ENCODE measurements around the gene DHRS1. TPM values are rescaled to one million over a fixed set of nuclear protein-coding genes. Genes with fewer than 3 reads are reported as not detected.
"Not testable (repeated sequence)": the region's sequence is repeated elsewhere in the genome, so short reads cannot be mapped to it uniquely, and the experiment has no call there.

Gene DHRS1
- total RNA-seq, 1 donor from 2014 or later: 84.2 TPM

DNA sequence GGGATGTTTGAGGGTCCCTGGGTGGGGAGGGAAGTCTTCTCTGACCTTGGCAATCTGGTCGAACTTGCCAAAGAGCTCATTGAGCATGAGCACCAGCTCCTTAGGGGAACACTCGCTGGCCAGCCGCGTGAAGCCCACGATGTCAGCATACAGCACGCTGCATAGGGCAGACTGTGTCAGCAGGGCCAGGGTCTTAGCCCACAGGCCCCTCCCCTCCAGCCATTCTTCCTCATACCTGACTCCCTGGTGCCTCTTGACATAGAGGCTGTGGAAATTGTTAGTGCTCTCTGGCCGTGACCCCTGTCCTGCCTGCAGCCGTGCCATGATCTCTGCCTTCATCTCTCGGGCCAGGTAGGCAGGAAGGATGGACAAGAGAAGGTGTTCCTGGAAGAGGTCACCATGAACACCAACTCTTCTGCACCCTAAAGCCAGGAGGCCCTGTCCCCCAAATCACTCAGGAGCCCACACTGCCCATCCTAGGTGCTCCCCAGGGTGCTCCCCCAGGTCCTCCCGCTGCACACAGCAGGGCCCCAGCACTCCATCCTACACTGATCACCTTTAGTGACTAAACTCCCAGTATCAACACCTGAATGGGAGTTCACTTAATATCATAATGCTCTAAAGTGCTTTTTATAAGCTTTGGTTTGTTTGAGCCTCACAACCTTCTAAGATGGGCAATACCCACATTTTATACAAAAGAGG, 31.5 kb upstream of the DHRS1 start:
- TF ChIP-seq POLR2AphosphoS5 (IDR thresholded peaks at IDR 0.05; ENCODE audit: insufficient read depth in 1 of 2, low read depth in 1 of 2) (no peak), POLR2A (IDR thresholded peaks at IDR 0.05) (no peak), CTCF (IDR thresholded peaks at IDR 0.05) (no peak)
- no peak for DNase-seq (ENCODE audit: extremely low spot score in 2 of 2)
- Histone ChIP-seq H3K4me1 (peaks cover 43% of the 10 kb centered on the region), H3K4me3 (no peak overlapping the region), H3K36me3 (no peaks in the 10 kb centered on the region), H3K27me3 (no peaks in the 10 kb centered on the region), H3K27ac (no peak overlapping the region), H3K9me3 (no peaks in the 10 kb centered on the region)
- intact Hi-C loops (cut with DNase I): no loop called here

- TF ChIP-seq CTCF (IDR thresholded peaks at IDR 0.05) (no peak), POLR2AphosphoS5 (IDR thresholded peaks at IDR 0.05; ENCODE audit: insufficient read depth in 1 of 2, low read depth in 1 of 2) (peak in 1 of 2 donors; percentile 40)
- Histone ChIP-seq H3K4me1 (peaks cover 33% of the 10 kb centered on the region), H3K27me3 (no peaks in the 10 kb centered on the region), H3K36me3 (no peaks in the 10 kb centered on the region), H3K9me3 (no peaks in the 10 kb centered on the region), H3K4me3 (no peak overlapping the region), H3K27ac (no peak overlapping the region)
- intact Hi-C loops (cut with DNase I): no loop called here
- no peak for DNase-seq (ENCODE audit: extremely low spot score in 2 of 2)
Measured at GRCh38 chr14:24329736-24330135, 30.2 kb upstream of the DHRS1 start.

GRCh38 chr14:24329073-24329663, 29.6 kb upstream of the DHRS1 start:
- Histone ChIP-seq H3K9me3 (no peaks in the 10 kb centered on the region), H3K27ac (peak overlapping the region; percentile 2), H3K4me1 (peaks cover 27% of the 10 kb centered on the region), H3K36me3 (no peaks in the 10 kb centered on the region), H3K27me3 (no peaks in the 10 kb centered on the region), H3K4me3 (no peak overlapping the region)
- no peak for DNase-seq (ENCODE audit: extremely low spot score in 2 of 2)
- no peak for TF ChIP-seq CTCF (IDR thresholded peaks at IDR 0.05)
- TF ChIP-seq POLR2AphosphoS5 (IDR thresholded peaks at IDR 0.05; ENCODE audit: insufficient read depth in 1 of 2, low read depth in 1 of 2): no peak
- no peak for TF ChIP-seq POLR2A (IDR thresholded peaks at IDR 0.05)
- intact Hi-C loops (cut with DNase I): no loop called here

DNA sequence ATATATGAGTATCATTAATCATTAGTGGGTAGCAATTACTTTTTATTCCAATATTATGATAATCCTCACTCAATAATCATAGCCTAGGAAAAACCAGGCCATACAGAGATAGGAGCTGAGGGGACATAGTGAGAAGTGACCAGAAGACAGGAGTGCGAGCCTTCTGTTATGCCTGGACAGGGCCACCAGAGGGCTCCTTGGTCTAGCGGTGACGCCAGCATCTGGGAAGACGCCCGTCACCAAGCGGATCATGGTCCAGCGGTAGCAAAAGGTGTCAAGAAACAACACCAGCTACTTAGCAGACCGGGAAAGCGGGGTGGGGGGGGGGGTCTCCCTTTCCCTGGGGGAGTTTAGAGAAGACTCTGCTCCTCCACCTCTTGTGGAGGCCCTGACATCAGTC, 28.3 kb upstream of the DHRS1 start:
- intact Hi-C loops (cut with DNase I); H3K9me3 ChIP-seq; H3K27me3 ChIP-seq; H3K4me3 ChIP-seq; H3K36me3 ChIP-seq; H3K27ac ChIP-seq; DNase-seq (ENCODE audit: extremely low spot score in 2 of 2): not testable (repeated sequence)
- TF ChIP-seq CTCF (IDR thresholded peaks at IDR 0.05): peak in 2 of 3 experiments; percentile 15 to 62
- H3K4me1 ChIP-seq: peaks cover 15% of the 10 kb centered on the region

GRCh38 chr14:24327303-24327702, 27.7 kb upstream of the DHRS1 start:
- Histone ChIP-seq H3K36me3 (no peaks in the 10 kb centered on the region), H3K4me1 (peaks cover 9% of the 10 kb centered on the region), H3K4me3 (no peak overlapping the region), H3K27ac (no peak overlapping the region), H3K27me3 (no peaks in the 10 kb centered on the region), H3K9me3 (no peaks in the 10 kb centered on the region)
- DNase-seq (ENCODE audit: extremely low spot score in 2 of 2): no peak
- TF ChIP-seq CTCF (IDR thresholded peaks at IDR 0.05) (no peak), POLR2AphosphoS5 (IDR thresholded peaks at IDR 0.05; ENCODE audit: insufficient read depth in 1 of 2, low read depth in 1 of 2) (no peak), POLR2A (IDR thresholded peaks at IDR 0.05) (no peak)
- intact Hi-C loops (cut with DNase I): no loop called here

All from vagina (tissue), 2 donors.